T-helper 1 cell (primary cell): Measurements from ENCODE around the gene NBL1.
"Not testable (repeated sequence)": the region's sequence is repeated elsewhere in the genome, so short reads cannot be mapped to it uniquely, and the experiment has no call there.

Experiments
- DNase-seq, 5 donors: peaks; one replicate each; pipeline ENCODE4 v3.0.0-alpha.2; 2012 to 2020

NBL1 gene

GRCh38 chr1:19622204-19622603, 21.9 kb upstream of the NBL1 start:
- no peak for DNase-seq

GRCh38 chr1:19623523-19623922, 20.6 kb upstream of the NBL1 start:
- DNase-seq = no peak

DNA sequence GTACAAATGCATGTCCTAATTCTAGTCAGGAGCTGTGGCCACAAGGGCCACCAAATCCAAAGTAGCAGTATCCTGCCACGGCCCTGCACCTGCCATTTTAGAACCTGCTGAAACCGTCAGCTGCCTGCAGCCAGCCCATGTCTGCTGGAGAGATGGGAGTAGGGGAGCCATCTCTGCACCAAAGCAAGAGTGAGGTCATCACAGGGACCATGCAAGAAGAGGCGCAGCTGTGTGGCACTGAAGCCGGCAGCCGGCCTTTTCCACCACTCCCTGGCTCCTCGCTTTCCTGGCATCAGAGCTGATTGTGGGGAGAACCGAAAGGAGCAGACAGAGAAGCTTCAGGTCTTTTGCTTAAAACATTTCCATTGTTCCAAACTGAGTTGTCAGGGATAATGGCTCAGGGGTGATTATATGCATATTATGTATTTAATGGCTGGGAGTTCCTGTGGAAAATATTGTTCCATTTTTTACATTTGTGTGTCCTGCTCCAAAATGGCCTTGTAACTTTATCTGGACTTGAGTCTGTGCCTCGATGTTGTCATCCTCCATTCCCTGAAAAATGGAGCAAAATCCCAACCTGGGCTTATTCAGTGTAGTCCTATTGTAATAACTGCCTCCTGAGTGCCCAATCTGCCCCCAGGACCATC, 18.7 kb upstream of the NBL1 start:
- DNase-seq = no peak

DNA sequence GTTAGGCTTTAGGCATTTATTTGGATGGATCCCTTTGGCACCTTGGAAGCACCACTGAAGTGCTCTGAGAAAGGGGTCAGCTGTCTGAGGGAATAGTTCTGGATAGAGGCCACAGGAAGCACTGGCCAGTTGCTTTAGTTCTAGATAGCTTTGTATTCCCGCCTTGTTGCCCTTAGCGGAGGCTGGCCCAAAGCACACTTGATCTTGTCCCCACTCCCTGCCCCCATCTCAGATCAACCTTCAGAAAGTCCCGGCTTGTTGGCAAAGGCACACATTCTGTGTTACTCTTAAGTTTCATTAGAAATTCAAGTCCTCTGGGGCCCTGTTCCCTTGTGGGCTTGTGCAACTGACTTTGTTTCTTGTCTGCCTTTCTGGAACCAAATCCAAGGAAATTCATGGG, 15.2 kb upstream of the NBL1 start:
- DNase-seq = no peak

- DNase-seq = no peak
These were observed 14.8 kb upstream of the NBL1 start for GRCh38 chr1:19629357-19629756.

DNA sequence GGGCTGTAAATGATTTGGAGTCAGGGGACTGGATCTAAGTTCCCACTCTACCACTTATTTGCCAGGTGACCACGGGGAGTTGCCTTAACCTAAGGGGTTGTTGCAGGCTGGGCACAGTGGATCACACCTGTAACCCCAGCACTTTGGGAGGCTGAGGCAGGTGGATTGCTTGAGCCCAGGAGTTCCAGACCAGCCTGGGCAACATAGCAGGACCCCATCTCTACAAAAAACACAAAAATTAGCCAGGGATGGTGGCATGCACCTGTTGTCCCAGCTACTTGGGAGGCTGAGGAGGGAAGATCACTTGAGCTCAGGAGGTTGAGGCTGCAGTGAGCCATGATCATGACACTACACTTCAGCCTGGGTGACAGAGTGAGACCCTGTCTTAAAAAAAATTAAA, 13.9 kb upstream of the NBL1 start:
- DNase-seq = not testable (repeated sequence)

- no peak for DNase-seq
These were observed 13.3 kb upstream of the NBL1 start for GRCh38 chr1:19630720-19631395.

GRCh38 chr1:19632211-19632610, 11.9 kb upstream of the NBL1 start:
- DNase-seq = no peak

DNA sequence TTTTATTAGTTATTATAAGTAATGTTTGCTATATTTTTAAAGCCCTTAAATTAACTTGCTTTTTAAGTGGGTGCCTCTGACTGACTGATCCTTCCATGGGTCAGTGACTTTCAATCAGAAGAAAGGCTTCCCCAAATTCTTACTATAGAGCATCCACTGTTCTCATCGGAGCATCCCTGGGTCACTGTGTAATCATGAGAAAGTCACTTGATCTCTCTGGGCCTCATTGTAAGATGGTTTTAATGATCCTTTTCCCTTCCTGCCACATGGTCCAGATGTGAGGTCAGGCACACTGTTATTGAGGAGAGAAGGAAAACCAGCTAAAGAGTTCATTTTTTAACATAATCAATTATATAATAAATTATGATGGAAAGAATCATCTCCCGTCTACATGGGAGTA, 11.0 kb upstream of the NBL1 start:
- no peak for DNase-seq

- DNase-seq = not testable (repeated sequence)
These were observed 9.0 kb upstream of the NBL1 start for GRCh38 chr1:19635064-19635463.

DNA sequence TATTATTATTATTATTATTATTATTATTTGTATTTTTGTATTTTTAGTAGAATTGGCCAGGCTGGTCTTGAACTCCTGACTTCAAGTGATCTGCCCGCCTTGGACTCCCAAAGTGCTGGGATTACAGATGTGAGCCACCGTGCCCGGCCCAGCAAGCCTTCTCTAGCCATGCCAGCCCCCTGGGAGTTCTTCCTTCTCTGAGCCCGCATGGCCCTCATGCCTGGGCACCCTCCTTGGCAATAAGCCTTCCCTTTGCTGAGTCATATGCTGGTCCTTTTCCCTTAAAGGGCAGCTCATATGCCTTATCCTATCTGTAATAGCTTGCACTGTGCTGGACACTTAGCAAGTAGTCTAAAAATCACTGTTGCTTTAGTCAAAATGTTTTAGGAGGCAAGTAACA, 8.5 kb upstream of the NBL1 start:
- DNase-seq = no peak

DNA sequence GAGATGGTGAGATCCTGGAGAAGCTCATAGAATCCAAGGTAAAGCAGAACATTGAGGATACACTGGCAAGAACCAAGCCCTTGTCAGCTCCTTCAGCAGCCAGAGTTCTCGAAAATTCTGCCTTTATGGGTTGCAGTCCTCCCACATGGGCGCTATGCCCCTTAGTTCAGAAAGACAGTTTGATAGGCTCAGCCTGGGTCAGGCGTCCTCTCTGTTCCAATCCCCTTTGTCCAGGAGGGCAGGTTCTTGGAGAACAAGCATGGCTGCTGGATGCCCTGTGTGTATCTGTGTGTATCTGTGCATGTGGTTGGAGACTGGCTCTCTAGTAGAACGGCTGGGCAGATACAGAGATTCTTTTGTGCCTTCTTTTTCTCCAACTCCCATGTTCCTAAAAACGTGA, 8.0 kb upstream of the NBL1 start:
- no peak for DNase-seq

DNA sequence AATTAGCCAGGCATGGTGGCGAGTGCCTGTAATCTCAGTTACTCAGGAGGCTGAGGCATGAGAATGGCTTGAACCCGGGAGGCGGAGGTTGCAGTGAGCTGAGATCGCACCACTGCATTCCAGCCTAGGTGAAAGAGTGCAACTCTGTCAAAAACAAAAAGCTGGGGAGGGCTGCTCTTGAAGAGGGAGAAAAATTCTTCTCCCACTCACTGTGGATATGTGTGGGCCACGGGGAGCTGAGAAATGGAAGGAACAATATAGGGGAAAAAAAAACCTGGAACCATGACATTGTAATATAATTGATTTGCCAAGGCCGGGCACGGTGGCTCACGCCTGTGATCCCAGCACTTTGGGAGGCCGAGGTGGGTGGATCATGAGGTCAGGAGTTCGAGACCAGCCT, 7.4 kb upstream of the NBL1 start:
- not testable (repeated sequence) for DNase-seq

DNA sequence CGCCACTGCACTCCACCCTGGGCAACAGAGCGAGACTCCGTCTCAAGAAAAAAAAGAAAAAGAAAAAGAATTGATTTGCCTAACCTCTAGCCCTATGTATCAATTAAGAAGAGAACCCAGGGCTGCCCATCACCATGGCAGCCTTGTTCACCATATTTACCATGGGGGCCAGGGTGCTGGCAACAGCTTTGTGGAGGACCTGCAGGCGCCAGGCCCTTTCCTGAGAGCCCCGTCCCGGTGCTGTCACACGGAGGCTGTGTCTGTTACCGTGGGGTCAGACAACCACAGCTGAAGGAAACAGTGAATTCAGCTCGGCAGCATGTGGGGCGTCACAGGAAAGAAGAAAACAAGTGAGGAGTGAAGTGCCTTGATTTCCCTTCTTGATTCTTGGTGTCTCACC, 6.5 kb upstream of the NBL1 start:
- DNase-seq = no peak

DNA sequence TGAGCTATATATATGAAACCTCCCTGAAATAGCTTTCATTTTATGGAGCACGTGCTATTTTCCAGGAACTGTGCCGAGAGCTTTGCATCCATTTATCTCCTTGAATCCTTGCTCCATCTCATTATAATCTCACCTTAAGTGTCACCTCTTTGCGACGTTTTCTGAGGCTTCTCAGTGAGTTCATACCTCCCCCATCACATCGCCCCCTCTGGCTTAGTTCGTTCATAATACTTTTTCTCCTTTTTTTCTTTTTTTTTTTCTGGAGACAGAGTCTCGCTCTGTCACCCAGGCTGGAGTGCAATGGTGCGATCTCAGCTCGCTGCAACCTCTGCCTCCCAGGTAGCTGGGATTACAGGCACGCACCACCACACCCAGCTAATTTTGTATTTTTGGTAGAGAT, 4.9 kb upstream of the NBL1 start:
- DNase-seq = not testable (repeated sequence)

DNA sequence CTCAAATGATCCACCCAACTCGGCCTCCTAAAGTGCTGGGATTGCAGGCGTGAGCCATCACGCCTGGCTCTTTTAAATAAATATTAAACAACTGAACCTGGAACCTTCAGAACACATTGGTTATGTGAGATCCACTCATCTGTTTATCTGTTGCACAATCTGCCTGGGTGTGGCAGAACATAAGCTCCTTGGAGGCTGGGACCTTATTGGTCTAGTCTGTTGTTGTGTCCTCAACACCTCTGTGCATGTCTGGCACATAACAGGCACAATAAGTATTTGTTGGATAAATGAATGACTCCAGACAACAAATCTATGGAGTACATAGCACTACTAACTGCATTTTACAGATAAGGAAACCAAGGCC, 4.1 kb upstream of the NBL1 start:
- no peak for DNase-seq

DNA sequence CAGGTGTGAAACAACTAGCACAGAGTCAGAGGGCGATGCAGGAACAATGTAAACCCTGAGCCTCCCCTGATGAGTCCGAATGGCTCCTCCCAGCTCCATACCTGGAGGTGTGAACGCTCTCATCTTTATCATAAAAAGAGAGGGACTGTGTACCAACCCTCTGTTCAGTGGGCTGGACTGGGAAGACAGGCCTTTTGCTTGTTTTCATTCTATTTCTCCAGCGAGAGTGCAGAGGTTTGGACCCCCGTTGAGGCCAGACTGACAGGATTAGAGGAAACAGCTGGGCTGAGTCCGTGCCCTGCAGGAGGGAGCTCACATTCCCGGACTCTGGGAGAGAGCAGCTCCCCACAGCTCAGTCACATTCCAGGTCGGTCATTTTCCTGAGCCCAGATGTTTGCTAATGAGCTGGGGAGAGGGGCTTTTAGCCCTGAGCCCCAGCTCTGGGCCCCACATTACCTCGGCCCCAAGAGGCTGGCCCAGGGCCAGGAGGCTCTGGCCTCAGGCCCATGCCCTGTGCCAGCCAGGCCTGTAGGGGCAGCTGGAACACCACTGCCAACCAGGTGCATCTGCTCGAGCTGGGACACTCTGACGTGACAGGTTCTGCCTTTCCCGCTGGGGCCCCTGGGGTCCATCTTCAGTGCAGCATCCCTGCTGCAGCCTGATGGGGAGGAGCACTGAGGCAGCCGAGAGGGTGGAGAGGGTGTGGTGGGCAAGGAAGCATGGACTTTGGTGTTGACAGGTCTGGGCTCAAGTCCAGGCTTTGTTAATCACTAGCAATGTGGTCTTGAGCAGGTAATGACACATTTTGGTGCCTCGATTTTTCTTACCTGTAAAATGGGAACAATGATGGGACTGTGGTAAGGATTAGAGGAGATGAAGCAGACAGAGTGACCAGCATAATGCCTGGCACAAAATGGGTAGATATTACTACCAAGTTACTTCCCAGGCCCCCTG, 3.5 kb upstream of the NBL1 start:
- DNase-seq = no peak

- DNase-seq = no peak
These were observed 990 bp upstream of the NBL1 start for GRCh38 chr1:19643121-19643520.

GRCh38 chr1:19644395-19644680, 227 bp downstream of the NBL1 start:
- DNase-seq = no peak

DNA sequence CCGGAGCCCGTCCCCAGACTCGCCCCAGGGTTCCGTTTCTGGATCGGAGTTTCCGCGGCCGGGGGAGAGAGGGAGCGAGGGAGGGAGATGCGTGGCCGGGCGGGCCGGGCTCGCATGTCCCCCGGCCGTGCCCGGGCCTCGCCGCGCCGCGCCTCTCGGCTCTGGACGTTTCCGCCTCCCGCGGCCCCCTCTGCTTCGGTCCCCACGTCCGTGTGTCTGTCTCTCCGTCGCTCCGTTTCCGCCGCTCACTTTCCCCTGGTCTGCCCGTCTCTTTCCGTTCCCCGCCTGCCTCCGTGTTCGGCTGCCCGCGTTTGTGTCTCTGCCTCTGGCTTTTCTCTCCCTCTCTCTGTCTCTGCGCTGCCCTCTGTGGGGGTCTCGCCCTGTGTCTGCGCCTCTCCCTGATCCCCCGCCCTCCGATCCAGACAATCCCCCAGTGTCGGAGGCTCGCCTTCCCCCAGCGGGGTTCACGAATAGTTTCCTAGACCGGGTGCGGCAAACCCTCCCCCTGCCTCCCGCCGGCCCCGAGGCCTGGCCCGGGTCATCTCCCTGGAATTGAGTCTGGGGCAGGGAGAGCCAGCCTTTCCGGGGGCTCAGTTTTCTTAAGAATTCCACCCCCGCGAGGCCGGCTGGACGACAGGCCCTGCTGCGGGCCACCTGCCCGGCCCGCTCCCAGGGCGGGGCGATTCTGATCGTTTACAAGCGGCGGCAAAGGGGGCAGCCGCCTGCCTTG, 735 bp downstream of the NBL1 start:
- DNase-seq = peak in 2 of 5 donors; percentile 30 to 40

DNA sequence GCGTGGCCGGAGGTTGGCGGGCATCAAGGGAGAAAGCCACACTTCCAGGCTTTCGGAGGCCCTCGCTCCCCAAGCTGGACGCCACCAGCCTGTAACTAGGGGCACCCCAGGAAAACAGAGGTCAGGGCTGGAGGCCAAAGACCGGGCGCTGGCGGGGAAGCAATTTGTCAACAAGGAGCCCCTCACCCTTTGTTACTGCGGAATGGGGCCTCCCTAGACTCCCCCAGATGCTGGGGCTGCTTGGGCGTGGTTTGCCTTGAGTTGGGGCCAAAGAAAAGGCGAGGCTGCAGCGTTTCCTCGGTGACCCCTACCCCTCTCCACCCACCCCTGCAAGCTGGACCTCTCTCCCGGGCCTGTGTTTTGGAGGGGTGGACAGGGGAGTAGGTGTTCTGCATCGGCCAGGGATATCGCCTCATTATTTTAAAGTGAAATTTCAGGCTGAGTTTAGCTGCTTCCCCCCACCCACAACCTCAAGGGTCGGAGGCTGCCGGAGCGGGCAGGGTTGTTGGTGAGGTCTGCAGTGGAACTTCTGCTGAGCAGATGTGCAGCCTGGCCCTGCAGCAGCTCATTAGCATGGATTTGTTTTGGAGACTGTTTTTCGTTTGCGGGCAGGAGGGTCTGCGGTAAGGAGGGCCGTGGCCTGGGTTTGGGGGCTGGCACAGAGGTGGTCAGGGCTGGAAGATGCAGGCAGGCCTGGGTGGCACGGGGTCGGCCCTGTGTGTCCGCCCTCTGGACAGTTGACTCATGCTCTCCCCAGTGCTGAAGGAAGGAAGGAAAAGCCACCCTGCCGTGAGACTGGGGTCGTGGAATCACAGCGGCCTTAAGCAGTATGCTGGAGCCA, 1.5 kb downstream of the NBL1 start:
- DNase-seq = no peak
